Neural progenitor cell (in vitro differentiated cells): ENCODE results near the gene PPM1E. TPM values are rescaled to one million over a fixed set of nuclear protein-coding genes. Genes with fewer than 3 reads are reported as not detected.
"Not testable (repeated sequence)": the region's sequence is repeated elsewhere in the genome, so short reads cannot be mapped to it uniquely, and the experiment has no call there.

Experiments
- DNase-seq: peaks from one replicate; pipeline ENCODE4 v3.0.0-alpha.2; 2016; ENCODE audit warnings: low spot score
- H2AFZ ChIP-seq: fragments of 200-600 bp; sonication (generic); replicated peaks from 2 replicates; pipeline ENCODE4 v1.6.1; 2016; ENCODE audit warnings: antibody characterized with exemption
- H3F3A ChIP-seq: fragments of 200-600 bp; sonication (generic); 2 replicates; pipeline ENCODE4 v1.6.1; 2016; ENCODE audit warnings: antibody characterized with exemption, low read depth
- H3K27ac ChIP-seq: fragments of 200-600 bp; sonication (generic); 2 replicates; pipeline ENCODE4 v1.5.1; 2016; ENCODE audit warnings: mild to moderate bottlenecking
- H3K27me3 ChIP-seq: fragments of 200-600 bp; sonication (generic); 2 replicates; pipeline ENCODE4 v1.6.1; 2016; ENCODE audit warnings: mild to moderate bottlenecking, moderate library complexity
- H3K36me3 ChIP-seq: fragments of 200-600 bp; sonication (generic); 2 replicates; pipeline ENCODE4 v1.5.1; 2016
- H3K4me1 ChIP-seq: fragments of 200-600 bp; sonication (generic); 2 replicates; pipeline ENCODE4 v1.6.1; 2016; ENCODE audit warnings: mixed run types
- H3K4me2 ChIP-seq: fragments of 200-600 bp; sonication (generic); 2 replicates; pipeline ENCODE4 v1.6.1; 2016
- H3K4me3 ChIP-seq: fragments of 200-600 bp; sonication (generic); 2 replicates; pipeline ENCODE4 v1.5.1; 2016
- H3K79me2 ChIP-seq: fragments of 200-600 bp; sonication (generic); 2 replicates; pipeline ENCODE4 v1.6.1; 2016; ENCODE audit warnings: low read depth
- H3K9ac ChIP-seq: fragments of 200-600 bp; sonication (generic); 2 replicates; pipeline ENCODE4 v1.6.1; 2016
- H3K9me3 ChIP-seq: fragments of 200-600 bp; sonication (generic); 2 replicates; pipeline ENCODE4 v1.5.1; 2016; ENCODE audit warnings: low read depth
- H4K20me1 ChIP-seq: fragments of 200-600 bp; sonication (generic); 2 replicates; pipeline ENCODE4 v1.6.1; 2016; ENCODE audit warnings: low read depth
- H3K27ac Mint-ChIP-seq: 3 replicates; pipeline ENCODE4 v1.8.0; 2021; ENCODE audit warnings: mixed read lengths
- H3K27me3 Mint-ChIP-seq: 2 replicates; pipeline ENCODE4 v1.8.0; 2022; ENCODE audit warnings: low read depth, mild to moderate bottlenecking, inconsistent platforms, moderate library complexity, mixed read lengths; ENCODE audit not compliant: insufficient read depth
- H3K36me3 Mint-ChIP-seq: 3 replicates; pipeline ENCODE4 v1.8.0; 2021; ENCODE audit warnings: mixed read lengths
- H3K4me1 Mint-ChIP-seq: 3 replicates; pipeline ENCODE4 v1.8.0; 2021; ENCODE audit warnings: mixed read lengths
- H3K4me3 Mint-ChIP-seq: 3 replicates; pipeline ENCODE4 v1.8.0; 2021; ENCODE audit warnings: mild to moderate bottlenecking, moderate library complexity, mixed read lengths
- H3K9me3 Mint-ChIP-seq: 3 replicates; pipeline ENCODE4 v1.8.0; 2020; ENCODE audit warnings: mixed read lengths
- EZH2 ChIP-seq: fragments of 200-600 bp; sonication (generic); IDR thresholded peaks from 2 replicates; pipeline ENCODE4 v1.6.1; 2017; ENCODE audit warnings: antibody characterized with exemption, mild to moderate bottlenecking, moderate library complexity
- EZH2phosphoT487 ChIP-seq: fragments of 200-600 bp; sonication (generic); IDR thresholded peaks from 2 replicates; pipeline ENCODE4 v1.6.1; 2017; ENCODE audit warnings: antibody characterized with exemption
- total RNA-seq: library from RNA; depleted of rRNA; stranded (reverse); fragments of >200 nt; gene quantifications from 2 replicates; pipeline ENCODE4 v1.2.3, GENCODE V29; 2015; ENCODE audit warnings: low replicate concordance
- TF ChIP-seq, protein P1 (sequence below): fragments of 200-600 bp; sonication (generic); IDR thresholded peaks from 2 replicates; pipeline ENCODE4 v1.5.1; 2017; ENCODE audit warnings: antibody characterized with exemption, mild to moderate bottlenecking

Gene PPM1E
- total RNA-seq, 1 donor from 2014 or later = 18.8 TPM

DNA sequence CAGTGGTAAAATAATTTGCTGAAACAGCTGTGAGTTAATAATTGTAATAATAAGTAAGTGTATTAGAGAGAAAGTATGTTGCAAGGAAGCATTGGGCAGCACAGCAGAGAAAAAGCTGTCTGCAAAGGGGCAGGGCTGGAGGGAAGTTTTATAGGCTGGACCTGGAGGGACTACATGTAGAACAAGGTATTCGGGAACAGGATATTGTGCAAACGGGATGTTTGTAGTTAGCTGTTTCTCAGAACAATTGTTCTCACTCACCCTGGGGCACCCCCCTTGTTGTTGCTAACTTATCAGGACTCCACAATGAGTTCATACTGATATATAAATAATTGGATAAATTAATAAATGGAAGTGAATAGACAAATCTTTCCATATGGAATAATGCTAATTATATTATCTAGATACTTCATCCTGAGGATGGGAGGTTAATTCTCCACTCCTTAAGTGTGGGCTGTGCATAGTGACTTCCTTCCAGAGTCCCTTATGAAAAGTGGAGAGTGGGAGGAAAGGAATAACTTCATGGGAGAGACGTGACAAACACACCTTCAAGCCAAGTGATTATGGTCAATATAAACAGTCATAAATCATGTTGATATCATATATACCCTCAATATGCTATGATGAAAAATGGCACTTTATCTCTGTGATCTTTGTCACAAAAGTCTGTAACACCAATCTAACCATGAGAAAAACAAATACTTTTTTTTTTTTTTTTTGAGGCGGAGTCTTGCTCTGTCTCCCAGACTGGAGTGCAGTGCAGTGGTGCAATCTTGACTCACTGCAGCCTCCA, 85.4 kb downstream of the PPM1E start:
- TF ChIP-seq, protein P1, sequence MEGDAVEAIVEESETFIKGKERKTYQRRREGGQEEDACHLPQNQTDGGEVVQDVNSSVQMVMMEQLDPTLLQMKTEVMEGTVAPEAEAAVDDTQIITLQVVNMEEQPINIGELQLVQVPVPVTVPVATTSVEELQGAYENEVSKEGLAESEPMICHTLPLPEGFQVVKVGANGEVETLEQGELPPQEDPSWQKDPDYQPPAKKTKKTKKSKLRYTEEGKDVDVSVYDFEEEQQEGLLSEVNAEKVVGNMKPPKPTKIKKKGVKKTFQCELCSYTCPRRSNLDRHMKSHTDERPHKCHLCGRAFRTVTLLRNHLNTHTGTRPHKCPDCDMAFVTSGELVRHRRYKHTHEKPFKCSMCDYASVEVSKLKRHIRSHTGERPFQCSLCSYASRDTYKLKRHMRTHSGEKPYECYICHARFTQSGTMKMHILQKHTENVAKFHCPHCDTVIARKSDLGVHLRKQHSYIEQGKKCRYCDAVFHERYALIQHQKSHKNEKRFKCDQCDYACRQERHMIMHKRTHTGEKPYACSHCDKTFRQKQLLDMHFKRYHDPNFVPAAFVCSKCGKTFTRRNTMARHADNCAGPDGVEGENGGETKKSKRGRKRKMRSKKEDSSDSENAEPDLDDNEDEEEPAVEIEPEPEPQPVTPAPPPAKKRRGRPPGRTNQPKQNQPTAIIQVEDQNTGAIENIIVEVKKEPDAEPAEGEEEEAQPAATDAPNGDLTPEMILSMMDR = no peak
- no peak for TF ChIP-seq EZH2phosphoT487
- TF ChIP-seq EZH2 = no peak
- H3K4me3 Mint-ChIP-seq = no peak overlapping the region
- no peaks in the 10 kb centered on the region for H3K9me3 Mint-ChIP-seq
- Histone ChIP-seq H3K4me2 (no peak overlapping the region), H3K27me3 (no peaks in the 10 kb centered on the region), H3K4me1 (no peaks in the 10 kb centered on the region), H2AFZ (no peak overlapping the region), H3F3A (no peaks in the 10 kb centered on the region), H3K79me2 (no peaks in the 10 kb centered on the region), H3K4me3 (no peak overlapping the region), H3K27ac (no peak overlapping the region), H4K20me1 (no peaks in the 10 kb centered on the region), H3K9ac (no peak overlapping the region), H3K36me3 (no peaks in the 10 kb centered on the region), H3K9me3 (no peaks in the 10 kb centered on the region)
- no peaks in the 10 kb centered on the region for H3K27me3 Mint-ChIP-seq
- H3K4me1 Mint-ChIP-seq = no peaks in the 10 kb centered on the region
- no peak overlapping the region for H3K27ac Mint-ChIP-seq
- DNase-seq = no peak
- peaks cover 2% of the 10 kb centered on the region for H3K36me3 Mint-ChIP-seq

DNA sequence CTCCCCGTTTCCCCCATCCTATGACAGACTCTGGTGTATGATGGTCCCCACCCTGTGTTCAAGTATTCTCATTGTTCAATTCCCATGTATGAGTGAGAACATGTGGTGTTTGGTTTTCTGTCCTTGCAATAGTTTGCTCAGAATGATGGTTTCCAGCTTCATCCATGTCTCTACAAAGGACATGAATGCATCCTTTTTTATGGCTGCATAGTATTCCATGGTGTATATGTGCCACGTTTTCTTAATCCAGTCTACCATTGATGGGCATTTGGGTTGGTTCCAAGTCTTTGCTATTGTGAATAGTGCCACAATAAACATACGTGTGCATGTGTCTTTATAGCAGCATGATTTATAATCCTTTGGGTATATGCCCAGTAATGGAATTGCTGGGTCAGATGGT, 90.8 kb downstream of the PPM1E start:
- H3K4me1 Mint-ChIP-seq, H3K4me3 ChIP-seq, H2AFZ ChIP-seq, H4K20me1 ChIP-seq, H3K9ac ChIP-seq, H3K27me3 ChIP-seq, H3K4me2 ChIP-seq, H3K79me2 ChIP-seq, H3K27ac ChIP-seq, H3K9me3 ChIP-seq, H3K4me3 Mint-ChIP-seq, DNase-seq, H3F3A ChIP-seq, H3K27me3 Mint-ChIP-seq, H3K4me1 ChIP-seq, H3K36me3 ChIP-seq, H3K27ac Mint-ChIP-seq: not testable (repeated sequence)
- peaks cover 15% of the 10 kb centered on the region for H3K36me3 Mint-ChIP-seq
- H3K9me3 Mint-ChIP-seq = peaks cover 35% of the 10 kb centered on the region

GRCh38 chr17:58850106-58850505, 94.5 kb downstream of the PPM1E start:
- not testable (repeated sequence) for H3F3A ChIP-seq, H3K27ac Mint-ChIP-seq, H3K9ac ChIP-seq, H3K4me1 ChIP-seq, H3K36me3 ChIP-seq, H3K4me3 ChIP-seq, H3K4me3 Mint-ChIP-seq, H3K4me1 Mint-ChIP-seq, H3K27me3 ChIP-seq, DNase-seq, H3K4me2 ChIP-seq, H3K9me3 ChIP-seq, H3K27me3 Mint-ChIP-seq, H4K20me1 ChIP-seq, H3K79me2 ChIP-seq, H3K27ac ChIP-seq, H2AFZ ChIP-seq
- peaks cover 46% of the 10 kb centered on the region for H3K9me3 Mint-ChIP-seq
- H3K36me3 Mint-ChIP-seq = peaks cover 21% of the 10 kb centered on the region

DNA sequence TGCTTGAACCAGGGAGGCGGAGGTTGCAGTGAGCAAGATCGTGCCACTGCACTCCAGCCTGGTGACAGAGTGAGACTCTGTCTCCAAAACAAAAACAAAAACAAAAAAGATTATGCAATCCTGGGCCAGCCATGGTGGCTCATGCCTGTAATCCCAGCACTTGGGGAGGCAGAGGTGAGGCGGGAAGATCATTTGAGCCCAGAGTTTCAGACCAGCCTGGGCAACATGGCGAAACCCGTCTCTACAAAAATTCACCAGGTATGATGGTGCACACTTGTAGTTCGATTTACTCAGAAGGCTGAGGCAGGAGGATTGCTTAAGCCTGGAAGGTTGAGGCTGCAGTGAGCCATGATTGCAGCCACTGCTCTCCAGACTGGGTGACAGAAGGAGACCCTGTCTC, 109.6 kb downstream of the PPM1E start:
- no peaks in the 10 kb centered on the region for H3K27me3 ChIP-seq
- H3K9ac ChIP-seq = no peak overlapping the region
- no peaks in the 10 kb centered on the region for H3F3A ChIP-seq
- no peak overlapping the region for H3K27ac ChIP-seq
- H3K36me3 ChIP-seq = no peaks in the 10 kb centered on the region
- H3K4me1 Mint-ChIP-seq = no peaks in the 10 kb centered on the region
- H3K4me1 ChIP-seq = no peaks in the 10 kb centered on the region
- H3K79me2 ChIP-seq = no peaks in the 10 kb centered on the region
- H3K9me3 Mint-ChIP-seq = peaks cover 17% of the 10 kb centered on the region
- H3K36me3 Mint-ChIP-seq = no peaks in the 10 kb centered on the region
- no peak overlapping the region for H3K4me3 ChIP-seq
- DNase-seq = no peak
- no peaks in the 10 kb centered on the region for H3K9me3 ChIP-seq
- no peaks in the 10 kb centered on the region for H4K20me1 ChIP-seq
- no peak overlapping the region for H2AFZ ChIP-seq
- H3K27ac Mint-ChIP-seq = no peak overlapping the region
- TF ChIP-seq EZH2phosphoT487 (no peak), EZH2 (no peak)
- TF ChIP-seq, protein P1 = no peak
- peaks cover 4% of the 10 kb centered on the region for H3K27me3 Mint-ChIP-seq
- H3K4me2 ChIP-seq = no peak overlapping the region
- no peak overlapping the region for H3K4me3 Mint-ChIP-seq
